Right renal pelvis (tissue), 4 donors: Measurements from ENCODE around the gene DLAT. TPM values are rescaled to one million over a fixed set of nuclear protein-coding genes. Genes with fewer than 3 reads are reported as not detected.
"Not testable (repeated sequence)": the region's sequence is repeated elsewhere in the genome, so short reads cannot be mapped to it uniquely, and the experiment has no call there.

Experiments
- DNase-seq, 4 donors: peaks; one replicate each; pipeline ENCODE4 v3.0.0-alpha.2; 2013; ENCODE audit warnings: low read depth in 4 of 4, low spot score in 3 of 4, missing footprints in 1 of 4
- polyA plus RNA-seq, 4 donors: library from polyadenylated mRNA; unstranded; fragments of 120-200 nt; gene quantifications; one replicate each; pipeline ENCODE4 v1.2.1, GENCODE V29; 2013; ENCODE audit not compliant: insufficient read length in 4 of 4

DLAT gene
- polyA plus RNA-seq = 10 to 100 TPM; 47.1 to 60.2 (median 57.4) TPM

DNA sequence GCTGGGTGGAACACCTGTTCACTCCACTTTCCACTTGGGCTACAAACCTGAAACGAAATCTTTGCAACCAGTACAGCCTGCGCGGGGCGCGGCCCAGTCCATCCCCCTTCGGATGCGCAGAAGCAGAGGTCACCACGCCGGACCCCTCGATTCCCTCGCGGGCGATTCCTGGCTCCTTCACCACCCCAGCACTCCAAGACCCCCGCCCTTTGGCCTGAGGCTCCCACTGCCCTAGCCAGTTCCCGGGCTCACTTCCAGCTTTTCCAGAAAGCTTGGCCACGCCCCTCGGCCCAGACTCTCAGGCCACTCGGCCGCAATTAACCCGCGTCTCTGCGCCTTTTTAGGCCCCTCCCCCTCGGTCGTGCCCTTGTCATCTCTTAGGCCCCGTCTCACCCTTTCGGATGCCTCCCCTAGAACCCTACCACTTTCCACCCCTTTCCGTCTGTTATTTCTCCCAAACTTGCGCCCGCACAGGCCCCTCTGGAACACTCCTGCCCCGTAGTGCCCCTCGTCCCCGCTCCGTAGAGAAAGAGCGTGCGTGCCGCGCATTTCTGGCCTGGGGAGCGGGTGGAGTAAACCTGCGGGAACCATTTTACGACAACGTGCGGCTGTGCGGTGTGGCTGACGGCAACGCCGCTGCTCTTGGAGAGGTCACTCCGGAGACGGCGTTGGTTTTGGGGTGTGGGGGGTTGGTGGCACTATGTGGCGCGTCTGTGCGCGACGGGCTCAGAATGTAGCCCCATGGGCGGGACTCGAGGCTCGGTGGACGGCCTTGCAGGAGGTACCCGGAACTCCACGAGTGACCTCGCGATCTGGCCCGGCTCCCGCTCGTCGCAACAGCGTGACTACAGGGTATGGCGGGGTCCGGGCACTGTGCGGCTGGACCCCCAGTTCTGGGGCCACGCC lies at the start of gene DLAT:
Gene DLAT, plus strand, starts transcription at position 636 of the 906 bp plus-strand sequence. Its CDS starts 65 bp downstream, at position 701.
- peak; percentile 72 to 80 (median 75) for DNase-seq

DNA sequence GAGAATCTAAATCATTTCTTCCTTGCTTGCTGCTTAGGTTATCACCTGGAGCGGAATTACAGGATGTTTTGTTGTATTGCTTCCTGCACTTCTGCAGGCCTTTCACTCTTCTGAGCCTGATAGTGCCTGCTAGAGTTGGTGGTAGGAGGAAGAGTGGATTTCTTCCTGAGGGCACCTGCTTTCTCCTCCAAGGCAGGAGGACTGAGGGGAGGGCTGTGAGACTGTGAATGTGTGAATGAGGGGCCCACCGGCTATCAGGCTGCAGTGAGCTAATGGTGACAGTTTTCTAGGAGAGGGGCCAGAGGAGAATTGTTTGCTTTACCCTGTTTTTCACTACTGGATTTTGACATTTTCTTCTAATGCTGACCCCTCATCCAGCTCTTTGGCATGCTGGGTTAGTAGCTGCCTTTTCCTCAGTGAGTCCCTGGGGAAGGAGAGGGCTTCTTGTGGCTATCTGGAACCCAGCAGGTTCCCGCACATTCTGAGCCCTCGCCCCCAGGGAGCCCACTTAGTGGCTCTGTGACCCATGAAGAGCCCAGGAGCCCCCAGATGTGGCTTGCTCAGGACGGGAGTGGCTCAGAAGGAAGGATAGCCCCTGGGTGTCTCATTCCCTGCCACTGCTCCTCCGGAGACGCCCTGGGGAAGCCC lies 49.0 kb upstream of the DLAT start:
- DNase-seq = no peak

DNA sequence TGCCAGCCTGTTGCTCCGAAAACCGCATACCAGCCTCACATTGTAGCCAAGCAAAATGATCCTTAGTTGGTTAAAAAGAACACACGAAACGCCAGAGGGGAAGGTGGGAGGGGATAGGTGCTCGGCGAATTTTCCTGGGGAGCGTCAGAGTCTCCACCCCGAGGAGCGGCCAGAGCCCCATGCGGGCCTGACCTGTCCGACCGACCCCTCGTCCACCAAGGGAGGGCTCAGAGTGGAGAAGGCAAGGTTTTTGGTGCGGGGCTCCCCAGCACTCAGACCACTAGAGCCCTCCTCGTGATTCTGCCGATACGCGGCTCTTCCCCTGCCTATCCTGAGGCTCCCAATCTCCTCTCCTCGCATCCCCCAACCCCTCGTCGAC lies 48.5 kb upstream of the DLAT start:
- DNase-seq = no peak

DNA sequence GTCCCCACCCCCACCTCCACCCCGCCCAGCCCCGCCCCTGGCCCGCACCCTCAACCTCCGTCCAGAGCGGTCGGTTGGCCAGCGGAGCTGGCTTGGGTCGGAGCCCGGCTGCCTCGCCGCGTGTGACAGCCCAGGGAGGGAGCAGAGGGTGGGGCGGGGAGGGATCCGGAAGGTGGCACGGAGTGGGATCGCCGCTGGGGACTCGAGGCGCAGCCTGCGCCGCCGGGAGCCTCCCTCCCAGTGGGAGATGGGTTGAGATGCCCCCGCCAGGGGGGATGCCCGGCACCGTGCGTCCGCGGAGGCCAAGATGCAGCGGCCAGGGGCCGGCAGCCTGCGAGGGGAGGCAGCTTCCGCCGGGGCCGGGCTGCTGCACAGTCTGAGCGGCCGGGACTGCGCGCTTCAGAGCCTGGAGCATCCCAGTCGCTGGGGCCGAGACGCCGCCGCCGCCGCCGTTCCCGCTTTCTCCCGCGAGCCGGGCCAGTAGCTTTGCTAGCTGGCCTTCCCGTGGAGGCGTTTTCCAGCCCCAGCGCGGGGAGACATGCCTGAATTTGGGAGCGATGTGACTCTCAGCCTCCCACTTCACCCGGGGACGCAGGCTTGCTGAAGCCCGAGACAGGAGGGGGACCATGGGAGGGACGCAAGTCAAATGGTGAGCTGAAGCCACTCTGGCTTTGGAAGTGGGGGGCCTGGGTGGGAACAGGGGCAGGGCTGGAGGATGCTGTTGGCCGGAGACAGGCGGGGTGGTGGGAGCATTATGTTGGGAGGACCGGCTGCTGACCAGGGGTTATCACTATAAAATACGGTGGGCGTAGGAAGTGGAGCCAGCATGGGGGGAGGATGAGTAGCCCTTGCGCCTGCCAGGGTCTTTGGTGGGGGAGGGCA lies 47.8 kb upstream of the DLAT start:
- peak in 1 of 4 donors; percentile 8 for DNase-seq

DNA sequence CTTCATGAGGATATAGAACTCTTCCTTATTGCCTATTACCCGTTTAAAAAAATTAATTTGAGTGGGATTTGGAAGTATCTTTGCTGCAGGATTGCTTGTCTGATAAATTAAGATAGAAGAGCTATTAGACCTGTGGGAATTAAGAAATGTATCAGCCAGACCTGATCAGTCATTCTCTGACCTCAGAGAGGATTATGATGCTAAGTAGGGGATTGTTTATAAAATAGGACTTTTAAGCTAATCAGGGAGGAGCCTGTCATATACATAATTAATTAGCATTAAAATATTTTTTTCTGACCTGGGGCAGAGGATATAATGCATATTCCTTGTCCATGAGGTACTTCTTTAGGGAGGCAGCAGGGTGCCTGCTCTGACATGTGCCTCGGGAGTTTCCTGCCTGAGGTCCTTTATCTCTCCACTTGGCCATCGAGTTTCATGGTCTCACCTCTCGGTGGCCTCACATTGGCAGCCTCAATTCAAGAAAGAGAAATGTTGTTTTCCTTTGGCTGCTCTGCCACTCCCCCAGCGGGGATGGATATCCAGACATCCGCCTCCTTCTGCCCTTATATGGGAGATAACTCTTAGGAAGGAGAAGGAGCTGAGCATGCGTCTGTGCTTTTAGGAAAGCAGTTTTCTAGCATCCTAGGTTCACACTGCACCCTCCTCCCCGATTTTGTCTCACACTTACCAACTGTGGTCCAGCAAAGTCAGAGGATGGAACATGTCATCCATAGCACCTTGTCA lies 47.0 kb upstream of the DLAT start:
- peak in 2 of 4 donors; percentile 45 to 61 for DNase-seq

DNA sequence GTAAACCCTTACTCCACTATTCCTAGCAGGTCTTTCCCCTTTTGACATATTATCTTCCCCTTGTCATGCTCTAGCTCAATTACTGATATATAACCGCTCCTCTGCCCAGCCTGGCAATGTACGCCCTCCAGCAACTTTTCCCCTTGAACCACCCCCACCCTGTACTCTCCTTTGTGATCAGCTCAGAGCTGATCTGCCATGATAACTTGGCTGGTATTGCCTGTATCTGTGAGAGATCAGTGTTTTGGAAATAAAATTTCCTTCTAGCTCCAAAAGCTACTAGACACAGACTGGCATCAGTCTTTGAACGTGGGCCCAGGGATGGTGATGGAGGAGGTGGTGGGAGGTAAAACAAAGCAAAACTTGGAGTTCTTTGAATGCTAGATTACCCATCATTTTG lies 45.1 kb upstream of the DLAT start:
- no peak for DNase-seq

DNA sequence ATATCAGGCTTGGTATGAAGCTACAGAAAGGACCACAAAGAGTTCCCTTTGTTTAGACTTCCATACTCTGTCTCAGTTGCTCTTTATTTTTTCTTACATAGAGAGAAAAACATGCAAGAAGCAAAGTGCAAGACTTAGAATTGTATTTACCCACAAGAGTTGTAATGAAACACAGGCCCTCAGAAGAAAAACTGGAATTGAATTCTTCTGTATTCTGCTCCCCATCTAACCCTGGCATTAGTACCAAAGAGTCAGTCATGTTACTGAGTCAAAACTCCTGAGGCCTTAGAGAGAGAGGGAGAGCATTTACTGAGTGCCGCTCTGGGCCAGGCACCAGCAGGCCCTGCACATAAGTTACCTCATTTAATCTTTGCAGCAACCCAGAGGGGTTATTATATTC lies 43.9 kb upstream of the DLAT start:
- no peak for DNase-seq

DNA sequence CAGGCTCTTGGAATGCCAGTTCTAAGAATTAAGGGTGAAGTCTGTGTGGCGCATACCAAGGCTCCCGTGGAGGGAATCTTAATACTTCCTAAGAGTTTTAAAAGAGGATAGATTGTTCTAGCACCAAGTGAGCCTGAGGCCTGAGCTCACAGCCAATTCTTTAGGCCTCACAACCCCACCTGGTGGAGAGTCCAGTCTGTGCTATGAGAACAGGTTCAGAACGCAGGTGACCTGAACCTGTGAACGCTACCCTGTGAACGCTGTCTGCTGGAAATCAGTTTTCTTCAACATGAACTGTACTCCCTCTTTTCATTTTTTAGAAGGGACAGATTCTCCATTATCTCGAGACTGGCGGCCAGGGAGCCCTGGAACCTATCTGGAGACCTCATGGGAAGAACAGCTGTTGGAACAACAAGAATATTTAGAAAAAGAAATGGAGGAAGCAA lies 43.2 kb upstream of the DLAT start:
- DNase-seq = peak in 3 of 4 donors; percentile 67 to 74 (median 74)

DNA sequence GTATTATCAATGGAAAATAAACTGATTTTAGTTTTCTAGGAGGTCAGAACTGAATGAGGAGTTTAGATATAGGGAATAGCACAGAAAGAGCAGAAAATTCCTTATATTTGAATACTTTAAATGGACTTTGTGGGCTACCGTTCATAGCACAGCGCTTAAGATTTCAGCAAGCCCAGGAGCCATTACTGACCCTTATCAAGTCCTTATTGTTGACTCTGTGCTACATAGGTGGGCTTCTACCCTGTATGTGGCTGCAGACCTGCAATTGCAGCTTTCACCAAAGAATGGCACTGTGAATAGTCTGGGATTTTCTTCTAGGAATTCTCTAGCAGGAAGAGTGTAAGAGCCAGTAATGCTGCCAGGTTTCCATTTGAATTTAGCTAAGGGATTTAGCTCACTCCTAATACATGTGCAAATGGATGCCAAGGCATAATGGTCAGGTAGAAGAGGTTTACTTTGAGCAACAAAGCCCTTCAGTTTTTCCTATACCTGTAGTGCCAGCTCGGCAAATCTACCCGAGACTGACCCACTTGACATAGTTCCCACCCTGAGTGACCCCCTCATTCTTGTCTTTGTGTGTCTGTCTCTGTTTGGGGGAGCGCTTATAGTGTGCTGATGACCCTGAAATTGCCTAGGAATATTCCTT lies 42.5 kb upstream of the DLAT start:
- no peak for DNase-seq

DNA sequence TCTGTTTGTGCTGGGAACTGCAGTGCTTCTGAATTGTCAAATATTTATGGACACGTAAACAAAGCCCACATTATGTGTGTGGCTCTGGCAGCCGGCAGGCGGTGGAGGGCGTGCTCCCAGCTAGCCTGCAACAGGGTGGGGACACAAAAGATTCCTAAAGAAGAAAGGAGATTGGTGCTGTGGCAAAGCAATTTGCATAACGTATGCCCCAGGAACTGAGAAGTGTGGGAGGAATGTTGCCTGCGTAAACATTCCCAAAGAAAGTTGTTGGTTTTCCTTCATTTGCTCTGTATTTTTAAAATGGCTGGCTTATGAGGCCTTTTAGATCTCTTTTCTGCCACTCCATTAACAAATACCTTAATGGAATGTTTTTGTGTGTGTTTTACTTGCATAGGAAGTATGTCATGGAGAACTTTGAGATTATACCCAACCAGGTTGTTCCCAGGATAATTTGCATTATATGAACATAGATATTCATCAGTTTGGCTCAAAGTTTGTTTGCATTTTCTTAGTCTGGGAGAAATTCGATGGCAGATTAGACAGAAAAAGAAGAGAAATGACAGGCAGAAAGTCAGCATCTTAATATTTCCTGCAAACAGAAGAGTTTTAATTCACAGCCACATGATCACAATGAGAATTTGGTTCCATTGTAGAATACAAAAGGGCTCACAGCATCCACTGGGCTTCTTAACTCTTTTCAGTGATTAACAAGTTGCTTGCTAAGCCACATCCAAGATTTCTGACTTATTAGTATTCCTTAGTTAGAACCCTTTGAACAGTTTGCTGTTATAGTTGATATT lies 41.8 kb upstream of the DLAT start:
- DNase-seq = peak in 1 of 4 donors; percentile 27

DNA sequence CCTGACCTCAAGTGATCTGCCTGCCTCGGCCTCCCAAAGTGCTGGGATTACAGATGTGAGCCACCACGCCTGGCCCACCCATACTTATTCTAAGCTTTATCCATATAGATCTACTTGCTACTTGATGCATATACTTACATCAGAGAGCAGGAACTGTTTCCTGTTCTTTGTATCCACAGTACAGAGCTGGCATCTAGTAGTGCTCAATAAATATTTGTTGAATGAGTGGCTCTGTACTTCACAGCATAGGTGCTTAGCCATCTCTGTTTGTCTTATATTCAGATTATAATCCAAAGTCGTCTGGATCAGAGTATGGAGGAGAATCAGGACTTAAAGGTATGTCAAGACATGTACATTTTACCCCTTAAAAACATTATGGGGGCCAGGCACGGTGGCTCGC lies 38.6 kb upstream of the DLAT start:
- no peak for DNase-seq

DNA sequence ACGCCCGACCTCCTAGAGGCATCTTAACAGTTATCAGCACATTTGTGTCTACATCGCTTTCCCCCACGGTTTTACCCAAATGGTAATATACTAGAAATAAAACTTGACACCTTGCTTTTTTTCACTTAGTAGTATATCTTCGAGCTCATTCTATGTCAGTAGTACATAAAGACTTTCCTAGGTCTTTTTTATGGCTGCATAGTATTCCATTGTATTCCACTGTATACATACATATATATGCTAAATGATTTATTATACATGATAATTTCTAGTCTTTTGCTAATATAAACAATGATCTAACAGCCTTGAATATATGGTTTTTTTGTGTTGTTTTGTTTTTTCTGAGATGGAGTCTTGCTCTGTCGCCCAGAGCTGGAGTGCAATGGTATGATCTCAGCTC lies 34.8 kb upstream of the DLAT start:
- no peak for DNase-seq

DNA sequence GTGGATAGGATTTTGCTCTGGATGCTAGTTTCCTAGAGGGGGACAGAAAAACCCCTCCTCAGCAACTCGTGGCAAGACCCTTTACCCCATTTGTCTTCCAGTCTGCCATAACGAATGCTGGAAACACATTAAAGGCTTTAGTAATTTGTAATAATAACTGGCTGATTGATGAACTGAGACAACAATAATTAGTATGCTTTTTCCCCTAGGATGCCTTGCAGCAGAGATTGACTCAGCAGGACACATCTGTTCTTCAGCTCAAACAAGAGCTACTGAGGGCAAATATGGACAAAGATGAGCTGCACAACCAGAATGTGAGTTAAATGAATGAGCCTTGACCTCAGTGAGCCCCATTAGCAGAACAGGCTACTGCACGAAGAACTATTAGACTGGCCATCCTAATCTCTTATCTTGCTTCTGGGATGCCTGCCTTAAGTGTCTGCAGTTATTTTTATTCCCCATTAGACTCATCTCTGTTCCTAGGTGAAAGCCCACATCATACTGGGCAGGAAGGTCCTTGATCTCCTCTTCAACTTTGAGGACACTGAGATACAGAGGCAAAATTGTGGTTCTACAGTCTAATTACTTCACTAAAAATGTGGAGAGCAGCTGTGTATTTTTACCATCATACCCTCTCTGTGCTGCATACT lies 32.9 kb upstream of the DLAT start:
- DNase-seq = no peak

DNA sequence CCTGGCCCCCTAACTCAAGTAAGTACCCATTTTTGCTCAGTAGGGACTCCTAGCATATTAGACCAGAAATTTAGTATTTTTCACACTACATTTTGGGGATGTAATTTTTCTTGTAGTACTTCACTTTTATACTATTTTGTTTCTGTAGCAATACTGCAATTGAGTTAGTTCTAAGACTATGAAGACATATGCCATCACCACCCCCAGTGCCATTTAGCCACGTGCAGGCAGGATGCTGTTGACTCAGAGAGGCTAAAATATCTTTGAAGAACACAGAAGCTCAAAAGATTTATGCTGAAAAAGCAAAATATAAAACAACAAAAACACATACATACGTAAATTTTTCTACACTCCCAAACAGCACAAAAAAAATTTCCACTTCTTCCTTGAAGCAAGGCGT lies 29.1 kb upstream of the DLAT start:
- no peak for DNase-seq

DNA sequence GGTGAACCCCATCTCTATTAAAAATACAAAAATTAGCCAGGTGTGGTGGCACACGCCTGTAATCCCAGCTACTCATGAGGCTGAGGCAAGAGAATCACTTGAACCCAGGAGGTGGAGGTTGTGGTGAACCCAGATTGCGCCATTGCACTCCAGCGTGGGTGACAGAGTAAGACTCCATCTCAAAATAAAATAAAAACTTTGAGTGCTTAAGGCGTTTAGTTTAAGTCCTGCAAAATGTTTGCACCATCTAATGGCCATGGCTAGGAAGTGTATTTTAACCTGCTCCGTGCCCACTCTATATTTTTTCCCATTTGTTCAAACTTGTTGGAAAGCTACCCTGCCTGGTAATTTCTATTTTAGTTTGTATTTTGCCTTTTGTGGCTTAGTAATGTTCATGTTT lies 28.5 kb upstream of the DLAT start:
- not testable (repeated sequence) for DNase-seq

DNA sequence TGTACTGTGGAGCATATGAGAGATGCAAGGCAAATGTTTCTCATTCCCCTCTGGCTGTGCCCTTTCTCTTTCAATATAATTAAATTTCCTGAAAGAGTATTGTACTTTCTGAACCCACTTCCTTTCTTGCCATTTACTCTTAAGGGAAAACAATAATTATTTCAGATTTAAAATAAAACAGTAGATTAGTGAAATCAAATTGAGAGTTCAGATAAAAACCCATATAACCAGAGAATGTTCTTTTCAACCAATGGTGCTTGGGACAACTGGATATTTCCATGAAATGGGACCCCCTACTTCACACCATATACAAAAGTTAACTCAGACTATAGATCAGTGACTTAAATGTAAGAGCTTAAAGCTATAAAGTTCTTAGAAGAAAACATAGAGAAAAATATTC lies 26.1 kb upstream of the DLAT start:
- no peak for DNase-seq

DNA sequence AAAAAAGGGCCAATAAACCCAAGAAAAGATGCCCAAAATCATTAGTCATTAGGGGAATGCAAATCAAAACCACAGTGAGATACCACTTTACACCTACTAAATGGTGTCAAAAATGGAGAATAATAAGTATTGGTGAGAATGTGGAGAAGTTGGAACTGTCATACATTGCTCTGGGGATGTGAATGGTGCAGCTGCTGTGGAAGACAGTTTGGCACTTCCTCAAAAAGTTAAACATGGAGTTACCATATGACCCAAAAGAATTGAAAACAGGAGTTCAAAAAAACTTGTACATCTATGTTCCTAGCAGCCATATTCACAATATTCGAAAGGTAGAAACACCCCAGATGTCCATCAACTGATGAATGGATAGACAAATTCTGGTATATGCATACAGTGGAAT lies 24.5 kb upstream of the DLAT start:
- no peak for DNase-seq

DNA sequence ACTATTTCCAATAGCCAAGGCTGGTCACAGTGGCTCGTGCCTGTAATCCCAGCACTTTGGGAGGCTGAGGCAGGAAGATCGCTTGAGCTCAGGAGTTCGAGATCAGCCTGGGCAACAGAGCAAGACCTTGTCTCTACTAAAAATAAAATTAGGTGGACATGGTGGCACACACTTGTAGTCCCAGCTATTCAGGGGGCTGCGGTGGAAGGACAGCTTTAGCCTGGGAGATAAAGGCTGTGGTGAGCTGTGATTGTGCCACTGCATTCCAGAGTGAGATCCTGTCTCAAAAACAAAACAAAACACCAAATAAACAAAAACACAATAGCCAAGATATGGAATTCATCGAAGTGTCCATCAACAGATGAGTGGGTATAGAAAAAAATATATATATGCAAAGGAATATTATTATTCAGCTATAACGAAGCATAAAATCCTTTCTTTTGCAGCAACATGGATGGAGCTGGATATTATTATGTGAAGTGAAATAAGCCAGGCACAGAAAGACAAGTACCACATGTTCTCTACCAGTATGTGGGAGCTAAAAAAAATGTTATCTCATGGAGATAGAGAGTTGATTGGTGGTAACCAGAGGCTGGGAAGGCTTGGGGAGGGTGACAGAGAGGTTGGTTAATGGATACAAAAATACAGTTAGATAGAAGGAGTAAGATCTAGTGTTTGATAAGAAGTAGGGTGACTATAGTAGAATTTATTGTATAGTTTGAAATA lies 22.6 kb upstream of the DLAT start:
- no peak for DNase-seq
